AG09309 (cell line): Measurements from ENCODE around the gene ERC1.

Source experiments
- DNase-seq: peaks from one replicate; pipeline ENCODE4 v3.0.0-alpha.2; 2010; ENCODE audit warnings: low read depth
- H3K4me3 ChIP-seq: 2 replicates; pipeline ENCODE4 v1.5.1; 2011; ENCODE audit warnings: mild to moderate bottlenecking, low read depth, low read length, moderate library complexity; ENCODE audit not compliant: control insufficient read depth
- CTCF ChIP-seq: IDR thresholded peaks from 2 replicates; pipeline ENCODE4 v1.5.1; 2011; ENCODE audit warnings: mild to moderate bottlenecking, low read depth, low read length, inconsistent platforms; ENCODE audit not compliant: insufficient read depth, control insufficient read depth; ENCODE audit errors: missing control alignments

ERC1 gene

GRCh38 chr12:1501001-1501400 is 510.0 kb downstream of the ERC1 start:
- DNase-seq, result no peak
- TF ChIP-seq CTCF, result no peak

GRCh38 chr12:1501695-1502378 is 510.8 kb downstream of the ERC1 start:
- TF ChIP-seq CTCF, result no peak
- DNase-seq, result no peak
- no peak overlapping the region for H3K4me3 ChIP-seq

More at GRCh38 chr12:1501001-1501400, 510.0 kb downstream of the ERC1 start:
- no peak overlapping the region for H3K4me3 ChIP-seq

GRCh38 chr12:1502379-1502720 is 511.3 kb downstream of the ERC1 start:
- DNase-seq, result no peak
- H3K4me3 ChIP-seq, result no peak overlapping the region
- TF ChIP-seq CTCF, result no peak

- no peak for DNase-seq
- H3K4me3 ChIP-seq, result no peak overlapping the region
- no peak for TF ChIP-seq CTCF
Measured at GRCh38 chr12:1502831-1503230, 511.8 kb downstream of the ERC1 start.

- no peak for DNase-seq
- TF ChIP-seq CTCF, result no peak
- H3K4me3 ChIP-seq, result no peak overlapping the region
Measured at GRCh38 chr12:1503281-1503711, 512.3 kb downstream of the ERC1 start.

- no peak overlapping the region for H3K4me3 ChIP-seq
- no peak for DNase-seq
- no peak for TF ChIP-seq CTCF
Measured at GRCh38 chr12:1504304-1504894, 513.4 kb downstream of the ERC1 start.

- no peak overlapping the region for H3K4me3 ChIP-seq
- TF ChIP-seq CTCF, result no peak
- no peak for DNase-seq
Measured at GRCh38 chr12:1504895-1505311, 513.9 kb downstream of the ERC1 start.
